Body of pancreas (tissue), 4 donors: ENCODE data around the gene PFKFB2. TPM values are rescaled to one million over a fixed set of nuclear protein-coding genes. Genes with fewer than 3 reads are reported as not detected.

Source experiments
- ATAC-seq: fragments of 150-250 bp; one replicate; pipeline ENCODE4 v1.9.1; 2016
- DNase-seq, 4 donors: peaks; one replicate each; pipeline ENCODE4 v3.0.0-alpha.2; 2019
- H3K27ac ChIP-seq, 4 donors: fragments of 200-600 bp; sonication (generic); 1 replicate in 3 of 4; 2 replicates in 1 of 4; pipeline versions ENCODE4 v1.5.1 to v1.6.1; 2016 to 2019; ENCODE audit warnings: mild to moderate bottlenecking in 1 of 4, mixed read lengths in 1 of 4, moderate library complexity in 1 of 4
- H3K27me3 ChIP-seq, 2 donors: fragments of 200-600 bp; sonication (generic); one replicate each; pipeline ENCODE4 v1.6.0; 2016; ENCODE audit warnings: mild to moderate bottlenecking in 1 of 2
- H3K36me3 ChIP-seq, 2 donors: fragments of 200-600 bp; sonication (generic); replicated peaks in 1 of 2; 2 replicates each; pipeline ENCODE4 v1.5.1; 2016; ENCODE audit warnings: low read depth in 2 of 2; ENCODE audit not compliant: insufficient read depth in 1 of 2
- H3K4me1 ChIP-seq: fragments of 200-600 bp; sonication (generic); one replicate; pipeline ENCODE4 v1.6.0; 2016
- H3K4me3 ChIP-seq, 2 donors: fragments of 200-600 bp; sonication (generic); 1 replicate in 1 of 2; 2 replicates in 1 of 2; pipeline ENCODE4 v1.5.1; 2016 to 2019
- H3K9me3 ChIP-seq, 3 donors: fragments of 200-600 bp; sonication (generic); 1 replicate in 2 of 3; 2 replicates in 1 of 3; pipeline ENCODE4 v1.5.1; 2016
- POLR2A ChIP-seq, 3 donors: fragments of 450-650 bp; IDR thresholded peaks; one replicate each; pipeline ENCODE4 v1.6.1; 2016; ENCODE audit warnings: antibody characterized with exemption in 3 of 3, mild to moderate bottlenecking in 2 of 3
- WGBS, 2 donors: methylation state at CpG; one replicate each; pipeline ENCODE4 v1.1.5; 2017; 5-methylcytosine and 5-hydroxymethylcytosine counted together
- intact Hi-C: fragments of 100-400 bp; cut with DNase I; formaldehyde crosslinking; loops from one replicate; pipeline ENCODE4 v1.15.1; 2023
- total RNA-seq, 2 donors: library from RNA; depleted of rRNA; stranded (reverse); fragments of >200 nt; gene quantifications; one replicate each; pipeline ENCODE4 v1.1.0, GENCODE V29; 2016
- TF ChIP-seq, protein P1 (sequence below), 7 experiments: fragments of 450-650 bp in 4 of 7; fragments of 200-600 bp in 3 of 7; sonication (generic) in 3 of 7; IDR thresholded peaks; one replicate each; pipeline ENCODE4 v1.5.1; 2016 to 2019; ENCODE audit warnings: antibody characterized with exemption in 7 of 7

PFKFB2 gene
- total RNA-seq, 2 donors from 2014 or later = 4.9 to 9.3 TPM

DNA sequence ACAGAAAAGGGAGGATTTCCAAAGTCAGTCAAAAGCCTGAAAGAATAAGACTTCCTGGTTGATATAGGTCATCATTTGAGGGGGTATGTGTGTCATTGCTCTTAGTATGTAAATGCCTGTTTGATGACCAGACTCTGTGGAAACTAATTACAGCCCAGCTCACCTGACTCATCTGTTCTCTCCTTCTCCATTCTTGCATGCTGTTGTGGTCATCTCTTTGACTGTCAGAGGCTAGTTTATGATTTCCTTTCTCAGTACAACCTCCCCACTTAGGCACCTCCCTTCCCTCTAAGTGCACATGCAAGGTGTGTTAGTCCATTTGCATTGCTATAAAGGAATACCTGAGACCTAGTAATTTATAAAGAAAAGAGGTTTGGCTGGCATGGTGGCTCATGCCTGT, 18.1 kb upstream of the PFKFB2 start:
- H3K4me3 ChIP-seq = no peak overlapping the region
- intact Hi-C loops = no loop called here
- H3K27ac ChIP-seq = no peak overlapping the region
- H3K4me1 ChIP-seq = peaks cover 42% of the 10 kb centered on the region
- no peaks in the 10 kb centered on the region for H3K27me3 ChIP-seq
- no peak for TF ChIP-seq POLR2A (IDR thresholded peaks at IDR 0.05)
- TF ChIP-seq, protein P1, sequence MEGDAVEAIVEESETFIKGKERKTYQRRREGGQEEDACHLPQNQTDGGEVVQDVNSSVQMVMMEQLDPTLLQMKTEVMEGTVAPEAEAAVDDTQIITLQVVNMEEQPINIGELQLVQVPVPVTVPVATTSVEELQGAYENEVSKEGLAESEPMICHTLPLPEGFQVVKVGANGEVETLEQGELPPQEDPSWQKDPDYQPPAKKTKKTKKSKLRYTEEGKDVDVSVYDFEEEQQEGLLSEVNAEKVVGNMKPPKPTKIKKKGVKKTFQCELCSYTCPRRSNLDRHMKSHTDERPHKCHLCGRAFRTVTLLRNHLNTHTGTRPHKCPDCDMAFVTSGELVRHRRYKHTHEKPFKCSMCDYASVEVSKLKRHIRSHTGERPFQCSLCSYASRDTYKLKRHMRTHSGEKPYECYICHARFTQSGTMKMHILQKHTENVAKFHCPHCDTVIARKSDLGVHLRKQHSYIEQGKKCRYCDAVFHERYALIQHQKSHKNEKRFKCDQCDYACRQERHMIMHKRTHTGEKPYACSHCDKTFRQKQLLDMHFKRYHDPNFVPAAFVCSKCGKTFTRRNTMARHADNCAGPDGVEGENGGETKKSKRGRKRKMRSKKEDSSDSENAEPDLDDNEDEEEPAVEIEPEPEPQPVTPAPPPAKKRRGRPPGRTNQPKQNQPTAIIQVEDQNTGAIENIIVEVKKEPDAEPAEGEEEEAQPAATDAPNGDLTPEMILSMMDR (IDR thresholded peaks at IDR 0.05) = no peak
- no peak for DNase-seq
- H3K36me3 ChIP-seq = no peaks in the 10 kb centered on the region
- no peak for ATAC-seq
- no peaks in the 10 kb centered on the region for H3K9me3 ChIP-seq

DNA sequence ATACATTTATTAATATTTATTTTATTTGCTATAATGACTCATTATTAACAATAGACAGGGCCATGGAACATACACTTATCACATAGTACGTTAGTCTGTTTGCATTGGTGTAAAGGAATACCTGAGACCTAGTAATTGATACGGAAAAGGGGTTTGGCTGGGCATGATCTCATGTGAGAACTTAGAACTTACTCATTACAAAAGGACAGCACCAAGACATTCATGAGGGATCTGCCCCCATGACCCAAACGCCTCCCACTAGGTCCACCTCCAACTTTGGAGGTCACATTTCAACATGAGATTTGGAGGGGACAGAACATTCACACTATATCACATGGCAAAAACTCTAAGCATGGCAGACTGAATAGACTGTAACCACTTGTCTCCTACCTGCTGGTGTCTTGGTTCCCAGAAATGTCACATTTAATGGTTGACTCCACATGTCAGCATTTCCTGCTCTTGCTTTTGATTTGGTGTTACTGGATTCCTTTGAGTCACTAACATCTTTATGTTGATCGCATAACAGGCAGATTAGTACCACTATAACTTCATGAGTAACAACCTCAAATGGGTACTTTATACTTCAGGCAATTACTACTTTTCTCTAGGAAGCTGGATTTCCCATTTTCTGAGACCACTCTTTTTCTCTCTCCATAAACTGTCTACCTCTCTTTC, 17.1 kb upstream of the PFKFB2 start:
- intact Hi-C loops = no loop called here
- TF ChIP-seq POLR2A (IDR thresholded peaks at IDR 0.05) = no peak
- TF ChIP-seq, protein P1 (IDR thresholded peaks at IDR 0.05) = no peak
- 73 to 78% methylated on average over 4 of the region's 4 CpGs for WGBS, 2 donors
- H3K4me1 ChIP-seq = peaks cover 36% of the 10 kb centered on the region
- no peaks in the 10 kb centered on the region for H3K9me3 ChIP-seq
- DNase-seq = no peak
- H3K27ac ChIP-seq = no peak overlapping the region
- no peaks in the 10 kb centered on the region for H3K36me3 ChIP-seq
- no peak overlapping the region for H3K4me3 ChIP-seq
- ATAC-seq = no peak
- H3K27me3 ChIP-seq = no peaks in the 10 kb centered on the region

DNA sequence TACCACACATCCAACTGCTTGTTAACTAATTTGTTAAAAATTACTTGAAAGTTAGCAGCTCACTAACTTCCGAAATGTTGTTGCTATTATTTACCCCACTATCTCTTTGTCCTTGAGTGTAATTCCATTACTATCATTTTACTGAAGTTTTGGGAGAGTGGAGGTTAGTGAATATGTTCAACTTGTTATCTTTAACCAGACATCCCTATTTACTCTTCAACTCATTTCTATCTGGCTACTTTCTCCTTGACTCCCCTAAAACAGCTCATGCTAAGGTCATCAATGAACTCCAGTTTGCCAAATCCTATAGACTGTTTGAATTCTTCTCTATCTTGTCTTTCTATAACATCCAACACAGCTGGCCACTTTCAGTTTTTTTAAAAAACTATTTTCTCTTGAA, 16.2 kb upstream of the PFKFB2 start:
- no peak for DNase-seq
- WGBS, 2 donors = 71 to 82% methylated on average over 1 of the region's 1 CpG
- intact Hi-C loops = no loop called here
- Histone ChIP-seq H3K27ac (no peak overlapping the region), H3K4me3 (no peak overlapping the region), H3K27me3 (no peaks in the 10 kb centered on the region), H3K9me3 (no peaks in the 10 kb centered on the region), H3K36me3 (no peaks in the 10 kb centered on the region), H3K4me1 (peaks cover 31% of the 10 kb centered on the region)
- ATAC-seq = no peak
- TF ChIP-seq, protein P1 (IDR thresholded peaks at IDR 0.05) = no peak
- no peak for TF ChIP-seq POLR2A (IDR thresholded peaks at IDR 0.05)

DNA sequence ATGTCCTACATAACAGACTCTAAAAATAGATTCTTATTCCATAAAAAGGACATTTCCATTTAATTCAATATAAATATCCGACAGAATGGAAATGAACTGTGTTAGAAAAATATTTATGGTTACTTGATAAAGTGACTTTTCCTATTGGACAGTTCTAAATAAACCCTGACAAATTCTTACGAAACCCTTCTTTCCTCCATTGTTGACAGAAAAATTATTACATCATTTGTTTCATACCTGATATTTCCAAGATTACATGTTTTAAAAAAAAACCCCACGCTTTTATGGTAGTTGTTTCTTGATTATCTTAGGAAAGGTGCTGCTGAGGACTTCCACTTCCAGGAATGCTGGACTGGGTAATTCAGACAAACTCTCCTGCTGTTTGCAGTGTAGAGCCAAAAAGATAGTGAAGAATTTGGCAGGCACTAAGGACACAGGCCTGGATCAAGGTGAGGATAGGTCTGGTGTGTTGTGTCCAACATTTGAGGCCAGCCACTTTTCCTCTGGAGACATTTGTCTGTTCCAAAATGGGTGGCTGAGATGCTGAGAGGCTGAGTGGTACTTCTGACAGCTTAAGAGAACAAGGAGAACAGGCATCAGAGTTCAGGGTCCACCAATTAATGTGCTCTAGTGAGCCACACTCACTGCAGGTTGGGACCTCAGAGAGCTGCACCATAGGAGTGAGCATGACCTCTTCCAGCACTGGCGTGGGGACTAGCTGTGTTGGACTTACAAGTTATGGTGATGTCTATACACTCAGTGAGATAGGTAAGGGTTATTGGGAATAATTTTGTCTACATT, 13.5 kb upstream of the PFKFB2 start:
- Histone ChIP-seq H3K27me3 (no peaks in the 10 kb centered on the region), H3K4me3 (no peak overlapping the region), H3K4me1 (peaks cover 18% of the 10 kb centered on the region), H3K36me3 (no peaks in the 10 kb centered on the region), H3K27ac (peak overlapping the region; percentile 23 to 63 (median 40)), H3K9me3 (no peaks in the 10 kb centered on the region)
- 28 to 31% methylated on average over 4 of the region's 4 CpGs for WGBS, 2 donors
- ATAC-seq = peak; percentile 86
- intact Hi-C loops = no loop called here
- TF ChIP-seq, protein P1 (IDR thresholded peaks at IDR 0.05) = no peak
- no peak for TF ChIP-seq POLR2A (IDR thresholded peaks at IDR 0.05)
- DNase-seq = peak in 1 of 4 donors; percentile 42
